Neutrophil (primary cell): Measurements from ENCODE around the gene PTPMT1.

ENCODE experiments used
- H3K27ac ChIP-seq: fragments of 200-600 bp; sonication (generic); 2 replicates; pipeline ENCODE4 v1.5.1; 2016; ENCODE audit warnings: mild to moderate bottlenecking, moderate library complexity
- H3K27me3 ChIP-seq: fragments of 200-600 bp; sonication (generic); 2 replicates; pipeline ENCODE4 v1.6.0; 2016; ENCODE audit warnings: mild to moderate bottlenecking
- H3K36me3 ChIP-seq: fragments of 200-600 bp; sonication (generic); 2 replicates; pipeline ENCODE4 v1.5.1; 2017
- H3K4me1 ChIP-seq, 2 experiments: fragments of 200-600 bp in 1 of 2; sonication (generic) in 1 of 2; 1 replicate in 1 of 2; 2 replicates in 1 of 2; pipeline versions ENCODE4 v1.5.1 to v1.6.1; 2013 to 2016; ENCODE audit warnings: low read depth in 1 of 2, low read length in 1 of 2, mild to moderate bottlenecking in 1 of 2, moderate library complexity in 1 of 2; ENCODE audit not compliant: control insufficient read depth in 1 of 2, insufficient read depth in 1 of 2
- H3K4me3 ChIP-seq, 2 experiments: fragments of 200-600 bp in 1 of 2; sonication (generic) in 1 of 2; 1 replicate in 1 of 2; 2 replicates in 1 of 2; pipeline ENCODE4 v1.5.1; 2013 to 2016; ENCODE audit warnings: low read depth in 1 of 2, low read length in 1 of 2, mild to moderate bottlenecking in 1 of 2, moderate library complexity in 1 of 2
- H3K9me3 ChIP-seq: fragments of 200-600 bp; sonication (generic); 2 replicates; pipeline ENCODE4 v1.5.1; 2016
- TF ChIP-seq, protein P1 (sequence below): fragments of 200-600 bp; sonication (generic); IDR thresholded peaks from 2 replicates; pipeline ENCODE4 v1.5.1; 2016; ENCODE audit warnings: antibody characterized with exemption

The PTPMT1 gene

DNA sequence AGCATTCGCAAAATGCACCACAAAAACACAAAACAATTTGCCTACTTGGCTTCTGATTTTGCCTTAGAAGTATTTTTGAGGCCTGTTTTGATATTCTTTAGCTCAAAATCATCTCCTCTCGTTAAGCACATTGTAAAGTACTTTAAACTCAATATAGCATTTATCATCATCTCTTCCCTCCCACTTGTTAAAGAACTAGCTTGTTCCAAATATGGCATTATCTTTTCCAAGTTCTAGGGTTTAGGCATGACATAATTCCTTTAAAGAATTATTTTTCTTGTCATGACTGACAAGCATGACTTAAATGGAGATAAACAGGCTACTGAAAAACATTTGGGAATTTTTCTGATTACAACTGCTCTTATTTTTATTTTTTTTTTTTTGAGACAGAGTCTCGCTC lies 33.7 kb upstream of the PTPMT1 start:
- Histone ChIP-seq H3K4me1 (no peaks in the 10 kb centered on the region), H3K36me3 (peaks cover 15% of the 10 kb centered on the region), H3K4me3 (no peak overlapping the region), H3K9me3 (no peaks in the 10 kb centered on the region), H3K27me3 (no peaks in the 10 kb centered on the region), H3K27ac (no peak overlapping the region)
- TF ChIP-seq, protein P1, sequence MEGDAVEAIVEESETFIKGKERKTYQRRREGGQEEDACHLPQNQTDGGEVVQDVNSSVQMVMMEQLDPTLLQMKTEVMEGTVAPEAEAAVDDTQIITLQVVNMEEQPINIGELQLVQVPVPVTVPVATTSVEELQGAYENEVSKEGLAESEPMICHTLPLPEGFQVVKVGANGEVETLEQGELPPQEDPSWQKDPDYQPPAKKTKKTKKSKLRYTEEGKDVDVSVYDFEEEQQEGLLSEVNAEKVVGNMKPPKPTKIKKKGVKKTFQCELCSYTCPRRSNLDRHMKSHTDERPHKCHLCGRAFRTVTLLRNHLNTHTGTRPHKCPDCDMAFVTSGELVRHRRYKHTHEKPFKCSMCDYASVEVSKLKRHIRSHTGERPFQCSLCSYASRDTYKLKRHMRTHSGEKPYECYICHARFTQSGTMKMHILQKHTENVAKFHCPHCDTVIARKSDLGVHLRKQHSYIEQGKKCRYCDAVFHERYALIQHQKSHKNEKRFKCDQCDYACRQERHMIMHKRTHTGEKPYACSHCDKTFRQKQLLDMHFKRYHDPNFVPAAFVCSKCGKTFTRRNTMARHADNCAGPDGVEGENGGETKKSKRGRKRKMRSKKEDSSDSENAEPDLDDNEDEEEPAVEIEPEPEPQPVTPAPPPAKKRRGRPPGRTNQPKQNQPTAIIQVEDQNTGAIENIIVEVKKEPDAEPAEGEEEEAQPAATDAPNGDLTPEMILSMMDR, result no peak

DNA sequence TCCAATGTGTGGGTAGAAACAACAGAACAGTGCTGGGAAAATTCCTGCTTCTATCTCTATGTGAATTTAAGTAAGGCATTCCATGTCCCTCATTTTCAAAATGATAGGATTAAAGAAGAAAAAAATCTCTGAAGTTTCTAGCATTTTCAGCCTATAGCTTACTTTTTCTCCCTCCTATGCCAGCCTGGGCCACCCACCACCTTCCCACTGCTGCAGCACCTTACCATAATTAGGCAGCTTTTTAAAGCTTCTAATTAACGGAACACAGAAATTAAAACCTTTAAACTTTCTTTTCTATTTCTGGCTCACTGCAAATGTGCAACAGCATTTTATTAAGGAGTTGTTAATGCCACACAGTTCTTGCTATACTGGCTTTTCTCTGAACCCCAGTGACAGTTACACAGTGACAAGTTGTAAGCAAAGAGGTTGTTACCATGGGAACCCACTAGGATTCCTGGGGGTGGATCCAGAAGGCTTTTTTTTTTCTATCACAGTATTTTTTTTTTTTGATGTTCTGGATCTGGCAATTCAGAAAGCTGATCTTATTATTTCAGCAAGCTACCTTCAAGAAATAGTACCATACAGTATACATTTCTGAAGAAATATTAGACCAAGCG lies 32.7 kb upstream of the PTPMT1 start:
- no peaks in the 10 kb centered on the region for H3K4me1 ChIP-seq
- H3K27ac ChIP-seq, result no peak overlapping the region
- H3K9me3 ChIP-seq, result no peaks in the 10 kb centered on the region
- no peak overlapping the region for H3K4me3 ChIP-seq
- no peaks in the 10 kb centered on the region for H3K27me3 ChIP-seq
- peaks cover 13% of the 10 kb centered on the region for H3K36me3 ChIP-seq
- TF ChIP-seq, protein P1, result no peak

DNA sequence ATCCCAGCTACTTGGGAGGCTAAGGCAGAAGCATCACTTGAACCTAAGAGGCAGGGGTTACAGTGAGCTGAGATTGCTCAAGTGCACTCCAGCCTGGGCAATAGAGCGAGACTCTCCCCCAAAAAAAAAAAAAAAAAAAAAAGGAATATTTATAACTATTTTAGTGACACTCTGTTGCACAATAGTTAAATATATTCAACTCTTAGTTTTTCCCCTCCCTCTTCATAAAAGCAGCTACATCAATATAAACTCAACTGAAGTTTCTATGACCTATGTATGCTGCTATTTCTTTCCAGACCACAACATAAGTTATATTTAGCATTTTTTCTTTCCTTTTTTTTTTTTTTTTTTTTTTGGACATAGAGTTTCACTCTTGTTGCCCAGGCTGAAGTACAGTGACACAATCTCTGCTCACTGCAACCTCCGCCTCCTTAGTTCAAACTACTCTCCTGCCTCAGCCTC lies 31.7 kb upstream of the PTPMT1 start:
- TF ChIP-seq, protein P1, result no peak
- H3K4me3 ChIP-seq, result no peak overlapping the region
- H3K27me3 ChIP-seq, result no peaks in the 10 kb centered on the region
- no peaks in the 10 kb centered on the region for H3K9me3 ChIP-seq
- no peak overlapping the region for H3K27ac ChIP-seq
- peaks cover 9% of the 10 kb centered on the region for H3K36me3 ChIP-seq
- H3K4me1 ChIP-seq, result no peaks in the 10 kb centered on the region

DNA sequence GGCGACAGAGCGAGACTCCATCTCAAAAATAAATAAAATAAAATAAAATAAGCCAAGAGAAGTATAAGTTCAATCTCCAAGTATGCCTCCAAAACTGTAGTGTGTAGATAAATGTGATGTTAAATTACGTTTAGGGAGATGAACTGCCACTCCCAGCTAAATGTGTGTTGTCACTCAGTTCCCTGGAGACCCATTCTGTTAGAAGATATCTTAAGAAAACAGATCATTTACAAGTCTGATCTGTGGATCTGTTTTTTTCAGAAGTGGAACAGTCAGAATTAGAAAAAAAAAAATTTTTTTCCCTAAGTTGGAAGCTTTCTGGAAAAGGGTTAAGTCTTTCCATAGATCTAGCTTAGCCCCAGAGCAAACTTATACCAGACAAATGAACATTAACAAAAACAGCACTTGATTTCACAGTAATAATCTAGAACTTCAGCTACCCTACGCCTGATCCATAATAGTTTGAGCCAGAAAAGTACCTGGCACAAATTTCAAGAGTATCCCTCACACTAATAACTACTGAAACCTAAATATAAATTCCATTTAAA lies 30.6 kb upstream of the PTPMT1 start:
- peaks cover 9% of the 10 kb centered on the region for H3K36me3 ChIP-seq
- H3K27ac ChIP-seq, result no peak overlapping the region
- TF ChIP-seq, protein P1, result no peak

DNA sequence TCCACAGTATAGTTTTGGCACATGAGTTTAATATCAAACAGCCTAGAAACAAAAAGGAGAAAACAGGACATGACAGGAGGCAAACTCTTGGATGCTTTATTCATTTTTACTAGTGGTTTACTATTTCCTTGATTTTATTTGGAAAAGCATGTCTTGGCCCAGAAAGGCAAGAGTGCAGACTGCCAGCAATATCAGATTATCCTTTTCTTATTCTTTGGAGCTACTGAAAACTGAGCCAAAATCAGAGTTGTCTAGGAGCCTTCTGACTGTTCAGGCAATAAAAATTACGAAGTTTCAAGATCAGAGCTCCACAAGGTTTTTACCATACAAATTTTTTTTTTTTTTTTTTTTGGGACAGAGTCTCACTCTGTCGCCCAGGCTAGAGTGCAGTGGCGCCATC lies 28.5 kb upstream of the PTPMT1 start:
- Histone ChIP-seq H3K4me1 (peaks cover 3 to 6% of the 10 kb centered on the region in 2 experiments), H3K9me3 (no peaks in the 10 kb centered on the region), H3K27me3 (no peaks in the 10 kb centered on the region), H3K27ac (no peak overlapping the region), H3K36me3 (peaks cover 9% of the 10 kb centered on the region), H3K4me3 (no peak overlapping the region)
- TF ChIP-seq, protein P1, result no peak

More for the DNA sequence above, 30.6 kb upstream of the PTPMT1 start:
- H3K27me3 ChIP-seq, result no peaks in the 10 kb centered on the region
- H3K9me3 ChIP-seq, result no peaks in the 10 kb centered on the region
- H3K4me3 ChIP-seq, result no peak overlapping the region
- H3K4me1 ChIP-seq, result no peaks in the 10 kb centered on the region
